ENCODE results near the gene SPATA17.

GRCh38 chr1:217650674-217651073 is 19.5 kb downstream of the SPATA17 start:
- TF ChIP-seq CTCF (IDR thresholded peaks at IDR 0.05) (no peak), POLR2A (IDR thresholded peaks at IDR 0.05) (no peak), POLR2AphosphoS5 (IDR thresholded peaks at IDR 0.05; ENCODE audit: insufficient read depth in 1 of 2, low read depth in 1 of 2) (no peak)
